Astrocyte of the spinal cord (primary cell): Measurements from ENCODE around the gene ABHD17A.

Source experiments
- DNase-seq: peaks from one replicate; pipeline ENCODE4 v3.0.0; 2011; ENCODE audit warnings: low read depth, low spot score
- H3K4me3 ChIP-seq: 2 replicates; pipeline ENCODE4 v1.5.1; 2011; ENCODE audit warnings: low read depth, mild to moderate bottlenecking, low read length, moderate library complexity
- CTCF ChIP-seq: IDR thresholded peaks from 2 replicates; pipeline ENCODE4 v1.5.1; 2012; ENCODE audit warnings: low read depth, mild to moderate bottlenecking, low read length, inconsistent platforms
- in situ Hi-C: cut with HindIII; loops from 2 replicates; pipeline ENCODE4 v1.10.0; 2017; ENCODE audit warnings: low sequenced_read_pairs

The ABHD17A gene

GRCh38 chr19:1848399-1849131, 36.7 kb downstream of the ABHD17A start, which contains the start of gene REXO1:
TSS of gene REXO1 (minus strand) at chr19:1848483. CDS start at chr19:1848358, 125 bp downstream.
- TF ChIP-seq CTCF = peak; percentile 92
- in situ Hi-C loops = no loop called here
- DNase-seq = peak; percentile 97

GRCh38 chr19:1847684-1848398, 37.5 kb downstream of the ABHD17A start:
- in situ Hi-C loops = no loop called here
- no peak for TF ChIP-seq CTCF
- peak overlapping the region; percentile 97 for H3K4me3 ChIP-seq
- peak; percentile 39 for DNase-seq

More at GRCh38 chr19:1848399-1849131, 36.7 kb downstream of the ABHD17A start, which contains the start of gene REXO1:
- H3K4me3 ChIP-seq = peak within 1 kb of the TSS; percentile 97

DNA sequence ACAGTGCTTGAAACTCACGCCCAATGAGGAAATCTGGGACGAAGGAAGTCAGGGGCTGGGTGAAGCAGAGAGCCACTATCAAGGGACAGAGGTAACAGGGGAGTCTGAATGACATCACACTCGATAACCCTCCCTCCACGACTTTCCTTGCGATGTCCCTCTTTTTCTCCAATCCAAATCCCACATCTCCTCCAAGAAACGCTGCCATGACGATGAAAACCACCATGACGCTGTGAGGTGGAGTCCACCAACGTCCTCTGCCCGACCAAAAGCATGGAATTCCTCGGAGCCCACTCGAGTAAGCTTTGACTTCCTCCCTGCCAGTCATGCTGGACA, 38.0 kb downstream of the ABHD17A start:
- peak; percentile 32 for DNase-seq
- TF ChIP-seq CTCF = no peak
- in situ Hi-C loops = no loop called here
- H3K4me3 ChIP-seq = peak overlapping the region; percentile 97

GRCh38 chr19:1846517-1847204, 38.6 kb downstream of the ABHD17A start:
- no peak for TF ChIP-seq CTCF

DNA sequence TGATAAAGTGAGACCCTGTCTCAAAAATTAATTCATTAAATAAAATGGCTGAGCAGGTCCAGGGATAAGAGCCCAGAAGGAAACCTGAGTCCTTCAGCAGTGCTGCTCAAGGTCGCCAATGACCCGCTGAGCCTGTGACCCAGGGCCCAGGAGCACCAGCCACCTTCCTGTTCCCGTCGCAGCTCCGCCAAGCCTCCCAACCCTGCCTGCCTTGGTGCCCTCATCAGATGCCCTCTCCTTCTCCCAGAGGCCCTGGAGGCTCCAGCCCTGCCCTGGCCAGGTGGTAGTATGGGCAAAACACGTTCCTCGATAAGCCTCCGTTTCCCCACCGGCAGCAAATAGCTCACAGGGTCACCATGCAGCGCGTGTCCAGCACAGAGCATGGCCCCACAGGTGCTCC, 39.7 kb downstream of the ABHD17A start:
- no peak overlapping the region for H3K4me3 ChIP-seq
- in situ Hi-C loops = no loop called here
- DNase-seq = no peak
- no peak for TF ChIP-seq CTCF

More at GRCh38 chr19:1846517-1847204, 38.6 kb downstream of the ABHD17A start:
- in situ Hi-C loops = no loop called here
- no peak for DNase-seq
- H3K4me3 ChIP-seq = no peak overlapping the region

- in situ Hi-C loops = no loop called here
- no peak for TF ChIP-seq CTCF
- no peak overlapping the region for H3K4me3 ChIP-seq
Measured at GRCh38 chr19:1845125-1845515, 40.2 kb downstream of the ABHD17A start.

More at GRCh38 chr19:1845125-1845515, 40.2 kb downstream of the ABHD17A start:
- DNase-seq = no peak
